Measurements from ENCODE around the gene GUCY2C.

GRCh38 chr12:14695715-14696141 is 671 bp downstream of the GUCY2C start:
- TF ChIP-seq CTCF (IDR thresholded peaks at IDR 0.05) = no peak
- TF ChIP-seq POLR2AphosphoS5 (IDR thresholded peaks at IDR 0.05) = no peak

Data from suprapubic skin (tissue), 3 donors.